Activated CD8-positive, alpha-beta memory T cell treated with anti-CD3 and anti-CD28 coated beads for 48 hours (primary cell): ENCODE measurements around the gene CMIP.

Experiments
- DNase-seq, 3 experiments: peaks; one replicate each; pipeline ENCODE4 v3.0.0-alpha.2; 2020; ENCODE audit warnings: low read depth in 2 of 3, low spot score in 2 of 3

CMIP gene

DNA sequence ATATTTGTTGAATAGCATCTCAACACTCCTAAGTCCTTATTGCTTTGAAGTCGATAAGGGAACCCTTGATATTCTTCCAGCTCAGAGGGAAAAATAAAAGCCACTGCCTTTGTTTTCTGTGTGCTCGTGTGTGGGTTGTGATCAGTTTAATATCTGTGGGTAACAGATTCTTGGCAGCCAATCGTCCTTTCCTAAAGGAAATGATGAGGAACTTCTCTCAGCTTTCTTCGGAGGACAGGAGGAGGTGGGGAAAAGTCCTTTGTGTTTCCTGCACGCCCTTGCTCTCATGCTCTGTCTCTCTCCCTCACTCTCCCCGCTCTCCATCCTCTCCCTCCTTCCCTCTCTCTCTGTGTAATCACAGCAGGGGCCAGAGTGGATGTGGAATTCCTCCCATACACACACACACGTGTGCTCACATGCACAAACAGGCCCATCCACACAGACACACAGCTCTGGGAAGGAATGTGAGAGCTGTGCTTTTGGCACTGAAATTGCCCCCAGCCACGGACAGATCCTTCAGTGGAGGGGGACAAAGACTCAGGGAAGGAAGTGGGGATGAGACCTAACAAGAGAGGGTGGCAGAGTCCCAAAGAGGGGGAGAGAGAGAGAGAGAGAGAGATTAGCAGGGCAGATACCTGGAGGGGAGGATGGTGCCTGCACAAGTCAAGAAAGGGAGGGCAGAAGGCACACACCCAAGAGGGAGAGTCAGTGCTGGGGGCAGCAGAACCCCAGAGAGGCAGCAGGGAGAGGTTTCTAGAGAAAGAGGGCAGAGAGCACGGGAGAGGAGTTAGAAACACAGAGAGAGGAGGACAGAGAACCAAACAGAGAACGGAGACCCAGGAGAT is 250.9 kb downstream of the CMIP start:
- DNase-seq = no peak

- no peak for DNase-seq
These were observed 251.8 kb downstream of the CMIP start for GRCh38 chr16:81696166-81696960.

- DNase-seq = no peak
These were observed 252.5 kb downstream of the CMIP start for GRCh38 chr16:81696961-81697615.

DNA sequence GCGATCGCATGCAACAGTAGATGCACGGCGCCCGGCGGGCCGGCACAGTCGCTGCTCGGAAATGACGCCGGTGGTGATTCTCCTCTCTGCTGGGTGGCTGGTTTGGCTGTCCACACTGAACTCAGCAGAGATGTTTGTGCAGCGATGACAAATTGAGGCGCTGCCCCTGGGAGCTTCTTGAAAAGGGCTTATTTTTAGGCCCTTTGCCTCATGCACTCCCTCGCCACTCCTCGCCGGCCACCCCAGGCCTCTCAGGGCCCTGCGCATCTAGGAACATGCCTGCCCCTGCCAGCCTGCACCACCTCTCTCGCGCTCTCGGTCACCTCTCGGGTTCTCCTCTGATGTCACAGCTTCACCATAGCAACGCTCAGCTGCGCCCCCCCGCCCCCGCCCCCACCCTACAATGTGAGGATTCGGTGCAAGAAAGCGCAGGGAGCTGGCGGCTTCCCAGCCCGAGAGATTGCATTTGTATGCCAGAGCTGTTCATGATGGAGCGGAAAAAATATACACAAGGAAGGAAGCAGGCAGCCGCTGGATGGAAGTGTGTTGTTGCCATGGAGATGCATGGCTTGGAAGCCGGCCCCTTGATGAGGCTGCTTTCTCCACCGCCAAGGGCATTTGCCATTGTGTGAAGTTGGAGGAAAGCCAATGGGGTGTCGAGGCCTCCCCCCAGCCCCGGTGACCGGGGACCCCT is 253.2 kb downstream of the CMIP start:
- DNase-seq = no peak

- DNase-seq = no peak
These were observed 253.7 kb downstream of the CMIP start for GRCh38 chr16:81698310-81698641.

GRCh38 chr16:81699596-81699995 is 255.0 kb downstream of the CMIP start:
- no peak for DNase-seq

DNA sequence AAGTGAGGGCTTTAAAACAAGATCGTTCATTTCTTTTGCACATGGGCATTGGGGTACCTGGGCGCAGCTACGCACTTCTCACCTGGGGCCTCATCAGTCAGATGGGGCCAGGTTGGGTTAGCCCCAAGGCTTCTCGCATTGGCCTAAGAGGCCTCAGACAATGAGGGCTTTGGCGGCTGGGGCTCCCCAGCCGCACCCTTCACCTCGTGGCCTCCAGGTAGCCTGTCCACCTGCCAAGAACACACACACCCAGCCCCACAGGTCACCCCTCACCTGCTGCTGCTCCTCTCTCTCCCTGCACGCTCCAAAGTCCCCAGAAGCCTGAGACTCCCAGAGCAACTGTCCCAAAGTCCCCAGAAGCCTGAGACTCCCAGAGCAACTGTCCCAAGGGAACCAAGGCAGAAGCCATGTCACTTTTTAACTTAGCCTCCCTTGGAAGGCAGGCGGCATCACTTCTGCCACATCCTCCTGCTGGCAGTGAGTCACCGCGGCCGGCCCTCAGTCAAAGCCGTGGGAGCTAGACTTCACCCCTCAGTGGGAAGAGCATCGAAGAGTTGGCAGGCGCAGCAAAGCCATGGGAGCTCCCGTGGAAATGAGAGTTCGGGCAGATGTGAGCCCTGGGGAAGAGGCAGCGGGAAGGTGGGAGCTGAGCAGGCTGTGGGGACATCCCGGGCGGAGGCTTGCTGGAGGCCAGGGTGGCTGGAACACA is 255.6 kb downstream of the CMIP start:
- DNase-seq = no peak

GRCh38 chr16:81700780-81701165 is 256.2 kb downstream of the CMIP start:
- DNase-seq = no peak

- DNase-seq = no peak
These were observed 256.8 kb downstream of the CMIP start for GRCh38 chr16:81701296-81701970.

DNA sequence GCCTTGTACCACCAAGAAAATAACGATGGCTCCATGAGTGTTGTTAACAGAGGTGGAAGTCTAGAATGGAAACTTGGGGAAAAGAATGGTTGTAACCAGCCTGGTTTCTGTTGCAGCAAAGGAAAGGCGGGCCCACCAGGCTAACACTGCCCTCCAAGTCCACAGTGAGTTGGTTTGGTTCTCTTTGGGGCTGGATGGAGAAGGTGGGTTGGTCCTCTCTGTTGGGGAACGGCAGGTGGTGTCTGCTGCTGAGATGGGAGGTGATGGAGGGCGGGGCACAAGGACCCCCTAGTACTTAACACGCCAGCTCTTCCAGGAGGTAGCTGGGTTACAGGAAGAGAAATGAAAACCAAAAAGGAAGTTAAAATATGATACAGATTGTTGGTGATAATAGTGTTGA is 257.9 kb downstream of the CMIP start:
- DNase-seq = no peak

GRCh38 chr16:81703177-81704155 is 258.9 kb downstream of the CMIP start:
- no peak for DNase-seq

GRCh38 chr16:81705261-81705660 is 260.7 kb downstream of the CMIP start:
- DNase-seq = no peak

GRCh38 chr16:81706327-81707295 is 262.0 kb downstream of the CMIP start:
- DNase-seq = no peak

- DNase-seq = no peak
These were observed 263.0 kb downstream of the CMIP start for GRCh38 chr16:81707411-81708265.

GRCh38 chr16:81708266-81709015 is 263.8 kb downstream of the CMIP start:
- DNase-seq = no peak
